CD14-positive monocyte (primary cell): ENCODE results near the gene DACT2. TPM values are rescaled to one million over a fixed set of nuclear protein-coding genes. Genes with fewer than 3 reads are reported as not detected.

Source experiments
- DNase-seq, 3 donors: peaks; one replicate each; pipeline ENCODE4 v3.0.0-alpha.2; 2011 to 2022
- H2AFZ ChIP-seq: 2 replicates; pipeline ENCODE4 v1.6.0; 2012; ENCODE audit warnings: mild to moderate bottlenecking, low read depth, low read length, inconsistent platforms; ENCODE audit not compliant: insufficient read depth, poor library complexity, severe bottlenecking
- H3K27ac ChIP-seq, 2 donors: 1 replicate in 1 of 2; 2 replicates in 1 of 2; pipeline ENCODE4 v1.5.1; 2012 to 2013; ENCODE audit warnings: low read length in 2 of 2, control low read depth in 1 of 2, inconsistent platforms in 1 of 2, low read depth in 1 of 2, mild to moderate bottlenecking in 1 of 2
- H3K27me3 ChIP-seq, 2 donors: one replicate each; pipeline versions ENCODE4 v1.6.0 to v1.6.1; 2011 to 2013; ENCODE audit warnings: low read length in 2 of 2; ENCODE audit not compliant: control insufficient read depth in 2 of 2, insufficient read depth in 2 of 2
- H3K36me3 ChIP-seq, 2 donors: replicated peaks in 1 of 2; 1 replicate in 1 of 2; 2 replicates in 1 of 2; pipeline versions ENCODE4 v1.5.1 to v1.6.1; 2012 to 2013; ENCODE audit warnings: low read length in 2 of 2, control low read depth in 1 of 2, inconsistent platforms in 1 of 2, mild to moderate bottlenecking in 1 of 2; ENCODE audit not compliant: insufficient read depth in 2 of 2, control insufficient read depth in 1 of 2
- H3K4me1 ChIP-seq, 2 donors: 1 replicate in 1 of 2; 2 replicates in 1 of 2; pipeline versions ENCODE4 v1.5.1 to v1.6.1; 2012 to 2013; ENCODE audit warnings: low read length in 2 of 2, control low read depth in 1 of 2, inconsistent platforms in 1 of 2, mild to moderate bottlenecking in 1 of 2, moderate library complexity in 1 of 2; ENCODE audit not compliant: insufficient read depth in 2 of 2, control insufficient read depth in 1 of 2
- H3K4me2 ChIP-seq: replicated peaks from 2 replicates; pipeline ENCODE3; 2012; ENCODE audit warnings: low read length, moderate library complexity, mild to moderate bottlenecking; ENCODE audit not compliant: poor library complexity, severe bottlenecking; ENCODE audit errors: extremely low read depth
- H3K4me3 ChIP-seq, 3 experiments: fragments of 200-600 bp in 1 of 3; sonication (generic) in 1 of 3; replicated peaks in 1 of 3; 1 replicate in 2 of 3; 2 replicates in 1 of 3; pipeline ENCODE4 v1.5.1; 2011 to 2013; ENCODE audit warnings: low read length in 3 of 3, mild to moderate bottlenecking in 3 of 3, control low read depth in 2 of 3, low read depth in 2 of 3, inconsistent platforms in 1 of 3, moderate library complexity in 1 of 3
- H3K79me2 ChIP-seq: 2 replicates; pipeline ENCODE4 v1.6.0; 2012; ENCODE audit warnings: mild to moderate bottlenecking, control low read depth, inconsistent platforms, low read length, moderate library complexity; ENCODE audit not compliant: insufficient read depth
- H3K9ac ChIP-seq: 2 replicates; pipeline ENCODE4 v1.6.0; 2017; ENCODE audit warnings: low read length, mild to moderate bottlenecking; ENCODE audit not compliant: insufficient read depth, poor library complexity, severe bottlenecking
- H3K9me3 ChIP-seq, 2 donors: replicated peaks in 1 of 2; 1 replicate in 1 of 2; 2 replicates in 1 of 2; pipeline versions ENCODE4 v1.5.1 to v1.6.1; 2012 to 2013; ENCODE audit warnings: low read length in 2 of 2, control low read depth in 1 of 2; ENCODE audit not compliant: control insufficient read depth in 1 of 2, insufficient read depth in 1 of 2
- H4K20me1 ChIP-seq: 2 replicates; pipeline ENCODE4 v1.6.0; 2012; ENCODE audit warnings: mild to moderate bottlenecking, low read length, control low read depth, moderate library complexity; ENCODE audit not compliant: insufficient read depth
- H3K27ac Mint-ChIP-seq, 7 donors: one replicate each; pipeline ENCODE4 v1.8.0; 2020; ENCODE audit warnings: mild to moderate bottlenecking in 7 of 7, mixed read lengths in 7 of 7, moderate library complexity in 6 of 7, inconsistent platforms in 2 of 7
- H3K27me3 Mint-ChIP-seq, 3 donors: one replicate each; pipeline ENCODE4 v1.8.0; 2021 to 2022; ENCODE audit warnings: low read depth in 3 of 3, mild to moderate bottlenecking in 3 of 3, mixed read lengths in 3 of 3, moderate library complexity in 3 of 3, inconsistent platforms in 1 of 3
- H3K36me3 Mint-ChIP-seq, 2 donors: one replicate each; pipeline ENCODE4 v1.8.0; 2020; ENCODE audit warnings: mixed read lengths in 2 of 2, inconsistent platforms in 1 of 2, mild to moderate bottlenecking in 1 of 2
- H3K4me1 Mint-ChIP-seq: one replicate; pipeline ENCODE4 v1.8.0; 2020; ENCODE audit warnings: mild to moderate bottlenecking, mixed read lengths
- H3K4me3 Mint-ChIP-seq, 2 donors: one replicate each; pipeline ENCODE4 v1.8.0; 2020; ENCODE audit warnings: mild to moderate bottlenecking in 2 of 2, mixed read lengths in 2 of 2, moderate library complexity in 1 of 2
- H3K9me3 Mint-ChIP-seq, 7 donors: one replicate each; pipeline ENCODE4 v1.8.0; 2020 to 2022; ENCODE audit warnings: mixed read lengths in 7 of 7, mild to moderate bottlenecking in 6 of 7, moderate library complexity in 6 of 7, inconsistent platforms in 2 of 7
- CTCF ChIP-seq: fragments of 200-600 bp; IDR thresholded peaks from one replicate; pipeline ENCODE4 v1.8.0; 2022; ENCODE audit warnings: antibody characterized with exemption, mild to moderate bottlenecking
- WGBS: methylation state at CpG from one replicate; pipeline ENCODE4 v1.1.5; 2013; ENCODE audit warnings: missing lambda C conversion rate; ENCODE audit not compliant: insufficient coverage; 5-methylcytosine and 5-hydroxymethylcytosine counted together
- intact Hi-C, 2 donors: fragments of 100-400 bp; cut with micrococcal nuclease; formaldehyde crosslinking; loops; one replicate each; pipeline versions ENCODE4 v1.15.0 to v1.15.1; 2023
- polyA plus RNA-seq, 3 donors: library from polyadenylated mRNA; depleted of rRNA in 1 of 3; unstranded in 2 of 3; stranded (reverse) in 1 of 3; fragments of 300-500 nt in 2 of 3; fragments of >200 nt in 1 of 3; fragmentation: Illumina TruSeq in 2 of 3; gene quantifications; 1 replicate in 2 of 3; 2 replicates in 1 of 3; pipeline ENCODE4 v1.2.3, GENCODE V29; 2012 to 2021

The DACT2 gene
- polyA plus RNA-seq, 3 donors = not detected

- WGBS = 97% methylated on average over 11 of the region's 15 CpGs
- Histone ChIP-seq H3K4me3 (no peak overlapping the region), H3K36me3 (no peaks in the 10 kb centered on the region), H3K9ac (no peak overlapping the region), H3K27ac (no peak overlapping the region), H2AFZ (no peak overlapping the region), H3K4me2 (no peak overlapping the region), H3K27me3 (no peaks in the 10 kb centered on the region), H3K9me3 (peaks cover 0 to 9% of the 10 kb centered on the region in 2 donors), H4K20me1 (no peaks in the 10 kb centered on the region), H3K79me2 (no peaks in the 10 kb centered on the region), H3K4me1 (no peaks in the 10 kb centered on the region)
- Mint-ChIP-seq H3K9me3 (peaks cover 2 to 19% (median 7%) of the 10 kb centered on the region in 7 donors), H3K27ac (no peak overlapping the region), H3K27me3 (no peaks in the 10 kb centered on the region), H3K4me3 (no peak overlapping the region), H3K4me1 (no peaks in the 10 kb centered on the region), H3K36me3 (no peaks in the 10 kb centered on the region)
- TF ChIP-seq CTCF = no peak
- intact Hi-C loops = no loop called here
- no peak for DNase-seq
These were observed 60.8 kb downstream of the DACT2 start for GRCh38 chr6:168258795-168259194.

DNA sequence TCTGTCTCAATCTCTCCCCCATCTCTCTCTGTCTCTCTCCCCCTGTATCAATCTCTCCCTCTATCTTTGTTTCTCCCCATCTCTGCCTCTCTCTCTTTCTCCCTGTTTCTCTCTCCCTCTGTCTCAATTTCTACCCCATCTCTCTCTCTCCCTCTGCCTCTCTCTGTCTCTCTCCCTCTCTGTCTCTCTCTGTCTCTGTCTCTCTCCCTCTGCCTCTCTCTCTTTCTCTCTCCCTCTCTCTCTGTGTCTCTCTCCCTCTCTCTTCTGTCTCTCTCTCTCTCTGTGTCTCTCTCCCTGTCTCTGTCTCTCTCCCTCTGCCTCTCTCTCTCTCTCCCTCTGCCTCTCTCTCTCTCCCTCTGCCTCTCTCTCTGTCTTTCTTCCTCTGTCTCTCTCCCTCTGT is 62.6 kb downstream of the DACT2 start:
- H3K27me3 Mint-ChIP-seq = peaks cover 0 to 3% (median 0%) of the 10 kb centered on the region in 3 donors
- H3K36me3 ChIP-seq = no peaks in the 10 kb centered on the region
- H3K27ac Mint-ChIP-seq = peak overlapping the region in 1 of 7 donors; percentile 8
- H3K4me1 Mint-ChIP-seq = no peaks in the 10 kb centered on the region
- no peaks in the 10 kb centered on the region for H3K36me3 Mint-ChIP-seq
- no peak overlapping the region for H3K4me2 ChIP-seq
- no peak overlapping the region for H3K4me3 Mint-ChIP-seq
- TF ChIP-seq CTCF = no peak
- no peaks in the 10 kb centered on the region for H3K4me1 ChIP-seq
- no peak overlapping the region for H2AFZ ChIP-seq
- no peaks in the 10 kb centered on the region for H3K27me3 ChIP-seq
- H3K4me3 ChIP-seq = no peak overlapping the region
- peaks cover 0 to 9% of the 10 kb centered on the region in 2 donors for H3K9me3 ChIP-seq
- DNase-seq = no peak
- H4K20me1 ChIP-seq = no peaks in the 10 kb centered on the region
- H3K79me2 ChIP-seq = no peaks in the 10 kb centered on the region
- H3K9me3 Mint-ChIP-seq = peaks cover 4 to 20% (median 7%) of the 10 kb centered on the region in 7 donors
- no peak overlapping the region for H3K27ac ChIP-seq
- no peak overlapping the region for H3K9ac ChIP-seq
- intact Hi-C loops = no loop called here

Other genes starting within 250 kb of the DACT2 start
- not detected for gene FRMD1, start 240.6 kb downstream of the DACT2 start, polyA plus RNA-seq
- not detected for gene SMOC2, start 121.4 kb upstream of the DACT2 start, polyA plus RNA-seq